Nephron (organoid): ENCODE measurements around the gene SUMO3.

ENCODE experiments used
- H3K27ac Mint-ChIP-seq, 3 experiments: 2 replicates each; pipeline ENCODE4 v1.8.0; 2020; ENCODE audit warnings: mixed read lengths in 3 of 3, mild to moderate bottlenecking in 2 of 3, moderate library complexity in 1 of 3
- H3K27me3 Mint-ChIP-seq: 2 replicates; pipeline ENCODE4 v1.8.0; 2021; ENCODE audit warnings: low read depth, mild to moderate bottlenecking, moderate library complexity, mixed read lengths
- H3K36me3 Mint-ChIP-seq: 2 replicates; pipeline ENCODE4 v1.8.0; 2020; ENCODE audit warnings: low read depth, mixed read lengths
- H3K4me1 Mint-ChIP-seq: 2 replicates; pipeline ENCODE4 v1.8.0; 2020; ENCODE audit warnings: mixed read lengths
- H3K4me3 Mint-ChIP-seq, 3 experiments: 2 replicates each; pipeline ENCODE4 v1.8.0; 2020; ENCODE audit warnings: mild to moderate bottlenecking in 3 of 3, mixed read lengths in 3 of 3, moderate library complexity in 2 of 3
- H3K9me3 Mint-ChIP-seq: 2 replicates; pipeline ENCODE4 v1.8.0; 2020; ENCODE audit warnings: mixed read lengths
- TF ChIP-seq, protein P1 (sequence below), 3 experiments: fragments of 200-600 bp; sonication (generic); IDR thresholded peaks; one replicate each; pipeline ENCODE4 v1.5.0; 2021; ENCODE audit warnings: antibody characterized with exemption in 3 of 3; ENCODE audit not compliant: unreplicated experiment in 3 of 3

The SUMO3 gene

DNA sequence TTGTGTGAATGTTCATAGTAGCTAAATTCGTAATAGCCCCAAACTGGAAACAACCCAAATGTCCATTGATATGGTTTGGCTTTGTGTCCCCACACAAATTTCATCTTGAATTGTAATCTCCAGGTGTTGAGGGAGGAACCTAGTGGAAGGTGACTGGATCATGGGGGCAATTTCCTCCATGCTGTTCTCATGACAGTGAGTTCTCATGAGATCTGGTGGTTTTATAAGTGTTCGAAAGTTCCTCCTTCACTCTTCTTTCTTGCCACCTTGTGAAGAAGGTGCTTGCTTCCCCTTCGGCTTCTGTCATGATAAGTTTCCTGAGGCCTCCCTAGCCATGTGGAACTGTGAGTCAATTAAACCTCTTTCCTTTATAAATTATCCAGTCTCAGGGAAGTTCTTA is 27.5 kb downstream of the SUMO3 start:
- H3K4me1 Mint-ChIP-seq = peaks cover 35% of the 10 kb centered on the region
- H3K9me3 Mint-ChIP-seq = no peaks in the 10 kb centered on the region
- no peaks in the 10 kb centered on the region for H3K27me3 Mint-ChIP-seq
- H3K4me3 Mint-ChIP-seq = no peak overlapping the region
- peaks cover 29% of the 10 kb centered on the region for H3K36me3 Mint-ChIP-seq
- no peak overlapping the region for H3K27ac Mint-ChIP-seq
- TF ChIP-seq, protein P1, sequence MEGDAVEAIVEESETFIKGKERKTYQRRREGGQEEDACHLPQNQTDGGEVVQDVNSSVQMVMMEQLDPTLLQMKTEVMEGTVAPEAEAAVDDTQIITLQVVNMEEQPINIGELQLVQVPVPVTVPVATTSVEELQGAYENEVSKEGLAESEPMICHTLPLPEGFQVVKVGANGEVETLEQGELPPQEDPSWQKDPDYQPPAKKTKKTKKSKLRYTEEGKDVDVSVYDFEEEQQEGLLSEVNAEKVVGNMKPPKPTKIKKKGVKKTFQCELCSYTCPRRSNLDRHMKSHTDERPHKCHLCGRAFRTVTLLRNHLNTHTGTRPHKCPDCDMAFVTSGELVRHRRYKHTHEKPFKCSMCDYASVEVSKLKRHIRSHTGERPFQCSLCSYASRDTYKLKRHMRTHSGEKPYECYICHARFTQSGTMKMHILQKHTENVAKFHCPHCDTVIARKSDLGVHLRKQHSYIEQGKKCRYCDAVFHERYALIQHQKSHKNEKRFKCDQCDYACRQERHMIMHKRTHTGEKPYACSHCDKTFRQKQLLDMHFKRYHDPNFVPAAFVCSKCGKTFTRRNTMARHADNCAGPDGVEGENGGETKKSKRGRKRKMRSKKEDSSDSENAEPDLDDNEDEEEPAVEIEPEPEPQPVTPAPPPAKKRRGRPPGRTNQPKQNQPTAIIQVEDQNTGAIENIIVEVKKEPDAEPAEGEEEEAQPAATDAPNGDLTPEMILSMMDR (IDR thresholded peaks at IDR 0.05; ENCODE audit: unreplicated experiment in 3 of 3) = no peak

DNA sequence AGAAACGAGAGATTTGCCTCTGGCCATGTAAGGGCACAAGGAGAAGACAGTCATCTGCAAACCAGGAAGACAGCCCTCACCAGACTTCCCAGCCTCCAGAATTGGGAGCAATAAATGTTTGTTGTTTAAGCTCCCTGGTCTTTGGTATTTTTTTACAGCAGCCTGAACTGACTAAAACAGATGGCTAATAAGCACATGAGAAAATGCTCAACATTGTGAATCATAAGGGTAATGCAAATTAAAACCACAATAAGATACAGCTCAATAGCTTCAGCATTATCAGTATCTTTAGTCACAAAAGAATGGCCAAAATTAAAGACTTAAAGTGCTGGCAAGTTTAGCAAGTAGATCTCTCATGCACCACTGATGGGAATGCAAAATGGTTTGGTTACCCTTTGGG is 28.0 kb downstream of the SUMO3 start:
- Mint-ChIP-seq H3K4me1 (peaks cover 38% of the 10 kb centered on the region), H3K4me3 (no peak overlapping the region), H3K27me3 (no peaks in the 10 kb centered on the region), H3K36me3 (peaks cover 33% of the 10 kb centered on the region), H3K9me3 (no peaks in the 10 kb centered on the region), H3K27ac (no peak overlapping the region)
- TF ChIP-seq, protein P1 (IDR thresholded peaks at IDR 0.05; ENCODE audit: unreplicated experiment in 3 of 3) = no peak

DNA sequence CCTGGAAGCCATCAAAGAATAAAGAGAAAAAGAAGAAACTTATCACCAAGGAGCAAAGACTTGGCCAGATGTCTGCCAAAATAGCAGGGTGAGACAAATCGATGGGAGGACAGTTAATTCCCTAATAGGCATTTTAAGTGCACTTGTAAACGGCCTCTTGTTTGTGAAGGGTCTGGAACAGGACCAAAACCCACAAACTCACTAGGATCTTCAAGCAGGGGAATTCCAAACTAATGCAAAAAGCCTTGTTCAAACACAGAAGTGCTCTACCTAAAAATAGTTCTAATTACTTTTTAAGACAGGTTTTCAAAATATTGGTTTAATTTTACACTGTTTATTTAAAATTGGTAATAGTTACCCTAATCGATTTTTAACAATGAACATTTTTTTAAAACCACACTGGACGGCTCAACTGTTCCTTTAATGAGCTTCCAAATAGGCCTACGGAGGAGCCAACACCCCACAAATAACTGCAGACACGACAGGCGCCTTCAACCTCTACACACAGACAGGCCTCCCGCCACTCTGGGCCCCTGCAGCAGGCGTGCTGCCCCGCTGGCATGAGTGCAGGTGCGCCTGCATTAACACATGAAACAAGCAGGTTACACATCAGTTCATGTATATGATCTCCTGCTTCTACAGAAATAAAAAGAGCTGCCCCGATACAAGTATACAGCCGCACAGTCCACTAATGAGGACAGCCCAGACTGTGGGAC is 32.1 kb downstream of the SUMO3 start:
- Mint-ChIP-seq H3K4me3 (peak overlapping the region in 1 of 3 experiments; percentile 3), H3K27me3 (no peaks in the 10 kb centered on the region), H3K9me3 (peaks cover 8% of the 10 kb centered on the region), H3K27ac (peak overlapping the region; percentile 58 to 71 (median 67)), H3K4me1 (peaks cover 30% of the 10 kb centered on the region), H3K36me3 (peaks cover 48% of the 10 kb centered on the region)
- TF ChIP-seq, protein P1 (IDR thresholded peaks at IDR 0.05; ENCODE audit: unreplicated experiment in 3 of 3) = no peak

DNA sequence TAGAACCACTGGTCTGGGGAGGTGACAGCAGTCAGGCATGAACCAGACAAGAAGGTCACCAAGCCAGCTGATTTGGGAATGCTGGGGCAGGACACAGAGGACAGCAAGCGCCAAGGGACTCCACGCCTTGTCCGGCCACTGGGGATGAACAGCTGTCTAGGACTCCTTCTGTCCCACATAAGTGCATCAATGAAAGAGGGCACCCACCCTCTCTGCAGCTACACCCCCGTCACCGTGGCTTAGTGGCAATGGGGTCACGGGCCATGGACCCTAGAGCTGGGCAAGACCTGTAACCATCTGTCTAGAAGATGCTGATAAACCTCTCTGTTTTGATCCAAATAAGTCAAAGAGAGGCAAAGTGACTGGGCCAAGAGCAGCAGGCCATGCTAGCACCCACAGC is 33.1 kb downstream of the SUMO3 start:
- no peak overlapping the region for H3K4me3 Mint-ChIP-seq
- H3K27ac Mint-ChIP-seq = no peak overlapping the region
- no peaks in the 10 kb centered on the region for H3K27me3 Mint-ChIP-seq
- peaks cover 33% of the 10 kb centered on the region for H3K4me1 Mint-ChIP-seq
- H3K36me3 Mint-ChIP-seq = peaks cover 41% of the 10 kb centered on the region
- TF ChIP-seq, protein P1 (IDR thresholded peaks at IDR 0.05; ENCODE audit: unreplicated experiment in 3 of 3) = no peak
- H3K9me3 Mint-ChIP-seq = peaks cover 8% of the 10 kb centered on the region

DNA sequence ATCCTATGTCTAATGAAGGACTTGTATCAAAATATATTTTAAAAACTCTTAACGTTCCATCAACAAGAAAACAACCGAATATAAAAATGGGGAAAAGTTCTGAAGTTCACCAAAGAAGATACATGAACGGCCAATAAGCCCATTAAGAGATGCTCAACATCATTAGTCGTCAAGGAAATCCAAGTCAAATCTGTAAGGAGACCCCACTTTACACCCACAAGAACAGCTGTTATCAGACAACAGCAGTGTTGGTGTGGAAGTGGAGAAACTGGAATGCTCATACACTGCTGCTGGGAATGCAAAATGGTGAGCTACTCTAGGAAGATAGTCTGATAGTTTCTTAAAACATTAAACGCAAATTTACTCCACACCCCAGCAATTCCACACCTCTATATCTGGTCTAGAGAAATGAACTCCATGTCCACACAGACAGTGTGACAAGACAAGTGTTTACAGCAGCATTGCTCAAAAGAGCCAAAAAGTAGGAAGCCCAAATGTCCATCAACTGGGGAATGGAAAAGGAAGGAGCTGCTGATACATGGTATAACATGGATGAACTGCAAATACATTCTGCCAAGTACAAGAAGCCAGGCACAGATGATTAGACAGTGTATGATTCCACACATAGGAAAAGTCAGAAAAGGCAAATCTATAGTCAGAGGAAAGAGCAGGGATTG is 34.7 kb downstream of the SUMO3 start:
- Mint-ChIP-seq H3K4me1 (peaks cover 39% of the 10 kb centered on the region), H3K9me3 (peaks cover 8% of the 10 kb centered on the region), H3K36me3 (peaks cover 47% of the 10 kb centered on the region), H3K4me3 (no peak overlapping the region), H3K27ac (no peak overlapping the region), H3K27me3 (no peaks in the 10 kb centered on the region)
- TF ChIP-seq, protein P1 (IDR thresholded peaks at IDR 0.05; ENCODE audit: unreplicated experiment in 3 of 3) = no peak
